Left hindlimb (tissue), 1 donor: ENCODE data around the gene WNT8B.

ENCODE experiments used
- DNase-seq: peaks from one replicate; pipeline ENCODE4 v3.0.0-alpha.2; 2018

Gene WNT8B

GRCh38 chr10:100462709-100463108 lies at the start of gene WNT8B:
WNT8B (plus strand) TSS chr10:100463009; CDS start chr10:100463169, 160 bp downstream.
- DNase-seq: no peak

GRCh38 chr10:100413173-100413572 lies 49.6 kb upstream of the WNT8B start:
- no peak for DNase-seq

GRCh38 chr10:100419911-100420449 lies 42.8 kb upstream of the WNT8B start:
- no peak for DNase-seq

GRCh38 chr10:100427374-100427773 lies 35.4 kb upstream of the WNT8B start:
- DNase-seq: no peak

- peak; percentile 89 for DNase-seq
These were observed 29.3 kb upstream of the WNT8B start for GRCh38 chr10:100433253-100434240.

GRCh38 chr10:100436255-100436654 lies 26.6 kb upstream of the WNT8B start:
- DNase-seq: no peak

- DNase-seq: no peak
These were observed 24.0 kb upstream of the WNT8B start for GRCh38 chr10:100438674-100439315.

GRCh38 chr10:100442548-100442947 lies 20.3 kb upstream of the WNT8B start:
- DNase-seq: no peak

- DNase-seq: no peak
These were observed 16.6 kb upstream of the WNT8B start for GRCh38 chr10:100446130-100446761.

GRCh38 chr10:100447663-100448062 lies 15.1 kb upstream of the WNT8B start:
- DNase-seq: no peak

GRCh38 chr10:100448951-100449350 lies 13.9 kb upstream of the WNT8B start:
- DNase-seq: no peak

- DNase-seq: no peak
These were observed 5.5 kb downstream of the WNT8B start for GRCh38 chr10:100468322-100468721.

GRCh38 chr10:100468978-100469377 lies 6.2 kb downstream of the WNT8B start:
- DNase-seq: no peak

- DNase-seq: no peak
These were observed 6.9 kb downstream of the WNT8B start for GRCh38 chr10:100469756-100470155.

GRCh38 chr10:100470367-100470766 lies 7.6 kb downstream of the WNT8B start:
- DNase-seq: no peak

- DNase-seq: no peak
These were observed 15.2 kb downstream of the WNT8B start for GRCh38 chr10:100477970-100478369.

GRCh38 chr10:100479037-100479436 lies 16.2 kb downstream of the WNT8B start:
- DNase-seq: no peak

GRCh38 chr10:100480002-100480401 lies 17.2 kb downstream of the WNT8B start:
- DNase-seq: no peak

GRCh38 chr10:100481462-100482081 lies 18.8 kb downstream of the WNT8B start:
- peak; percentile 89 for DNase-seq

- DNase-seq: peak; percentile 53
These were observed 19.5 kb downstream of the WNT8B start for GRCh38 chr10:100482181-100482833.

- DNase-seq: no peak
These were observed 20.0 kb downstream of the WNT8B start for GRCh38 chr10:100482834-100483185.
